ENCODE results near the gene GABRD.
A peak's percentile ranks its signal among the peaks of the same experiment; 100 is the strongest.

GABRD gene

GRCh38 chr1:1989102-1989542 is 30.0 kb upstream of the GABRD start:
- TF ChIP-seq POLR2A (IDR thresholded peaks at IDR 0.05; ENCODE audit: extremely low read depth, insufficient read length) (no peak), MYC (IDR thresholded peaks at IDR 0.05; ENCODE audit: low read depth, low read length) (no peak)
- TF ChIP-seq, protein P1, sequence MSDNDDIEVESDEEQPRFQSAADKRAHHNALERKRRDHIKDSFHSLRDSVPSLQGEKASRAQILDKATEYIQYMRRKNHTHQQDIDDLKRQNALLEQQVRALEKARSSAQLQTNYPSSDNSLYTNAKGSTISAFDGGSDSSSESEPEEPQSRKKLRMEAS (IDR thresholded peaks at IDR 0.05; ENCODE audit: low read depth, low read length): no peak
- TF ChIP-seq, protein P2, sequence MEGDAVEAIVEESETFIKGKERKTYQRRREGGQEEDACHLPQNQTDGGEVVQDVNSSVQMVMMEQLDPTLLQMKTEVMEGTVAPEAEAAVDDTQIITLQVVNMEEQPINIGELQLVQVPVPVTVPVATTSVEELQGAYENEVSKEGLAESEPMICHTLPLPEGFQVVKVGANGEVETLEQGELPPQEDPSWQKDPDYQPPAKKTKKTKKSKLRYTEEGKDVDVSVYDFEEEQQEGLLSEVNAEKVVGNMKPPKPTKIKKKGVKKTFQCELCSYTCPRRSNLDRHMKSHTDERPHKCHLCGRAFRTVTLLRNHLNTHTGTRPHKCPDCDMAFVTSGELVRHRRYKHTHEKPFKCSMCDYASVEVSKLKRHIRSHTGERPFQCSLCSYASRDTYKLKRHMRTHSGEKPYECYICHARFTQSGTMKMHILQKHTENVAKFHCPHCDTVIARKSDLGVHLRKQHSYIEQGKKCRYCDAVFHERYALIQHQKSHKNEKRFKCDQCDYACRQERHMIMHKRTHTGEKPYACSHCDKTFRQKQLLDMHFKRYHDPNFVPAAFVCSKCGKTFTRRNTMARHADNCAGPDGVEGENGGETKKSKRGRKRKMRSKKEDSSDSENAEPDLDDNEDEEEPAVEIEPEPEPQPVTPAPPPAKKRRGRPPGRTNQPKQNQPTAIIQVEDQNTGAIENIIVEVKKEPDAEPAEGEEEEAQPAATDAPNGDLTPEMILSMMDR (IDR thresholded peaks at IDR 0.05; ENCODE audit: low read depth, low read length): no peak
- DNase-seq (ENCODE audit: low read depth): no peak
- H3K4me3 ChIP-seq (ENCODE audit: low read depth, low read length): no peak overlapping the region

GRCh38 chr1:1989789-1990188 is 29.4 kb upstream of the GABRD start:
- no peak overlapping the region for H3K4me3 ChIP-seq (ENCODE audit: low read depth, low read length)
- no peak for DNase-seq (ENCODE audit: low read depth)
- TF ChIP-seq POLR2A (IDR thresholded peaks at IDR 0.05; ENCODE audit: extremely low read depth, insufficient read length) (no peak), MYC (IDR thresholded peaks at IDR 0.05; ENCODE audit: low read depth, low read length) (no peak)
- TF ChIP-seq, protein P2 (IDR thresholded peaks at IDR 0.05; ENCODE audit: low read depth, low read length): no peak
- TF ChIP-seq, protein P1 (IDR thresholded peaks at IDR 0.05; ENCODE audit: low read depth, low read length): no peak

DNA sequence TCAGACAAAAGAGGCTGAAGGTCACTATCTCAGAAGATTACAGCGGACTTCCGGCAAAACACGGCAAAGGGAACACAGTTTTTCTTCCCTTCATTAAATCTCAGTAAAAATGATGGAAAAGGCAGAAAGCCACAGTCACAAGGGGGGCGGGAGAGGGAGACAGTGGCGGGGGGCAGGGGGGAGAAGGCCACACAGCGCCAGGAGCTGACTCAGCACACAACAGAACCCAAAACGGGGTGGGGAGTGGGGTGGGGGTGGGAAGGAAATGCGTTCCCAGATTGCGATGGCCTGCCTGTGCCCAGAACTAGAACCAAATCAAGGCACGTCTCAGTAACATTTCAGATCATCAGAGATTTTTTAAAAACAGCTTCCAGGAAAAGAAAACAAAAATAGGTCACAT is 28.9 kb upstream of the GABRD start:
- TF ChIP-seq, protein P1 (IDR thresholded peaks at IDR 0.05; ENCODE audit: low read depth, low read length): no peak
- TF ChIP-seq, protein P2 (IDR thresholded peaks at IDR 0.05; ENCODE audit: low read depth, low read length): no peak
- TF ChIP-seq POLR2A (IDR thresholded peaks at IDR 0.05; ENCODE audit: extremely low read depth, insufficient read length): no peak
- TF ChIP-seq MYC (IDR thresholded peaks at IDR 0.05; ENCODE audit: low read depth, low read length): no peak
- no peak for DNase-seq (ENCODE audit: low read depth)
- no peak overlapping the region for H3K4me3 ChIP-seq (ENCODE audit: low read depth, low read length)

- TF ChIP-seq POLR2A (IDR thresholded peaks at IDR 0.05; ENCODE audit: extremely low read depth, insufficient read length): no peak
- DNase-seq (ENCODE audit: low read depth): no peak
- H3K4me3 ChIP-seq (ENCODE audit: low read depth, low read length): no peak overlapping the region
Observed at GRCh38 chr1:1994536-1994935, 24.6 kb upstream of the GABRD start.

DNA sequence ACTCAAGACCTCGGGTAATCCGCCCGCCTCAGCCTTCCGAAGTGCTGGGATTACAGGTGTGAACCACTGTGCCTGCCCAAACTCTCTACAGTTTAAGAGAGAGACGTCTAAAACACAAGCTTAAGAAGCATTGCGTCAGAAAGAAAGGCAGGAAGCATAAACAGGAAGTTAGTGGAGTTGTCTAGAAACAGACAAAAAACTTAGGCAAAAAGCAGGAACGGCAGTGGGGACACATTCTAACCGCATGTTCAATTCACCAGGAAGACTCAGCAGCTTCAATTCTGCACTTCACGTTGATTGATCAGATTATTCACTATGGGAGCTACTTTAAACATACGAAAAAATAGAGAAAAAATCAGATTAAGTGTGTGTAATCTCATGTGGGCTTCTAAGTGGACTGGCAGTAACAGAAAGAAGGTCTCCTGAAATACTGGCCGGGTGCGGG is 22.9 kb upstream of the GABRD start:
- TF ChIP-seq, protein P1 (IDR thresholded peaks at IDR 0.05; ENCODE audit: low read depth, low read length): peak; percentile 69
- TF ChIP-seq, protein P2 (IDR thresholded peaks at IDR 0.05; ENCODE audit: low read depth, low read length): no peak
- TF ChIP-seq MYC (IDR thresholded peaks at IDR 0.05; ENCODE audit: low read depth, low read length): peak; percentile 71; the same call in 1 of the 2 replicates
- peak; percentile 23 for TF ChIP-seq POLR2A (IDR thresholded peaks at IDR 0.05; ENCODE audit: extremely low read depth, insufficient read length)
- DNase-seq (ENCODE audit: low read depth): peak; percentile 89
- no peak overlapping the region for H3K4me3 ChIP-seq (ENCODE audit: low read depth, low read length)

GRCh38 chr1:1997576-1997975 is 21.6 kb upstream of the GABRD start:
- TF ChIP-seq MYC (IDR thresholded peaks at IDR 0.05; ENCODE audit: low read depth, low read length) (no peak), POLR2A (IDR thresholded peaks at IDR 0.05; ENCODE audit: extremely low read depth, insufficient read length) (no peak)

GRCh38 chr1:2000432-2000831 is 18.7 kb upstream of the GABRD start:
- H3K4me3 ChIP-seq (ENCODE audit: low read depth, low read length): no peak overlapping the region
- TF ChIP-seq MYC (IDR thresholded peaks at IDR 0.05; ENCODE audit: low read depth, low read length) (no peak), POLR2A (IDR thresholded peaks at IDR 0.05; ENCODE audit: extremely low read depth, insufficient read length) (no peak)
- TF ChIP-seq, protein P1 (IDR thresholded peaks at IDR 0.05; ENCODE audit: low read depth, low read length): no peak
- no peak for DNase-seq (ENCODE audit: low read depth)

More at GRCh38 chr1:1997576-1997975, 21.6 kb upstream of the GABRD start:
- no peak for DNase-seq (ENCODE audit: low read depth)
- H3K4me3 ChIP-seq (ENCODE audit: low read depth, low read length): no peak overlapping the region
